ENCODE results near the gene MPPED1. TPM values are rescaled to one million over a fixed set of nuclear protein-coding genes. Genes with fewer than 3 reads are reported as not detected.

Gene MPPED1
- total RNA-seq, 4 donors from 2014 or later: not detected

DNA sequence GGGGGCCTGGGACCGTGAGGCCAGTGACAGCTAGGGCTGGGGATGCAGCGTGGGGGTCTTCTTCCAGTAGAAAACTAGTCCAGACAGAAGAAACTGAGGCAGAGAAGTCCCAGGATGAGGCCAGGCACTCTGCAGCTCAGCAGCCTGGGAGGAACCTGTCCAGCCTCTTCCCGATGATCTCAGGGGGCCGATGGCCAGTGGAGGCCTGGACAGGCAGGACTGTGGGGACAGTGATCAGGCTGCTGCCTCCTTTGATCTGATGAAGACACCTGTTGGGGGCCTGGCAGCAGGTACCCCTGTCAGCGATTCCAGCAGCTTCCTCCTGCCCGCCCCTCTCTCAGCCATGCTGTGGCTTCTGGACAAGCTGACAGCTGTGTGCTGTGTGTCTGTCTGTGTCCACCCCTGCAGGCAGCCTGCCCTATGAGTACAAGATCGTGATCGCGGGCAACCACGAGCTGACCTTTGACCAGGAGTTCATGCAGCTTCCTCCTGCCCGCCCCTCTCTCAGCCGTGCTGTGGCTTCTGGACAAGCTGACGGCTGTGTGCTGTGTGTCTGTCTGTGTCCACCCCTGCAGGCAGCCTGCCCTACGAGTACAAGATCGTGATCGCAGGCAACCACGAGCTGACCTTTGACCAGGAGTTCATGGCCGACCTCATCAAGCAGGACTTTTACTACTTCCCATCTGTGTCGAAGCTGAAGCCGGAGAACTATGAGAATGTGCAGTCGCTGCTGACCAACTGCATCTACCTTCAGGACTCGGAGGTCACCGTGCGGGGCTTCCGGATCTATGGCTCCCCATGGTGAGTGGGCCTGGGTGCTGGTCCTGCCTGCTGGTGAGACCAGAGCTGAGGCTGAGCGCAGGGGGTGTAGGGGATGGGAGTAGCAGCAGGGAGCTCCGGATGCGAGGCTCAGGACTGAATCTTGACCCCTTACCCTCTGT lies 62.6 kb downstream of the MPPED1 start:
- TF ChIP-seq, protein P1, sequence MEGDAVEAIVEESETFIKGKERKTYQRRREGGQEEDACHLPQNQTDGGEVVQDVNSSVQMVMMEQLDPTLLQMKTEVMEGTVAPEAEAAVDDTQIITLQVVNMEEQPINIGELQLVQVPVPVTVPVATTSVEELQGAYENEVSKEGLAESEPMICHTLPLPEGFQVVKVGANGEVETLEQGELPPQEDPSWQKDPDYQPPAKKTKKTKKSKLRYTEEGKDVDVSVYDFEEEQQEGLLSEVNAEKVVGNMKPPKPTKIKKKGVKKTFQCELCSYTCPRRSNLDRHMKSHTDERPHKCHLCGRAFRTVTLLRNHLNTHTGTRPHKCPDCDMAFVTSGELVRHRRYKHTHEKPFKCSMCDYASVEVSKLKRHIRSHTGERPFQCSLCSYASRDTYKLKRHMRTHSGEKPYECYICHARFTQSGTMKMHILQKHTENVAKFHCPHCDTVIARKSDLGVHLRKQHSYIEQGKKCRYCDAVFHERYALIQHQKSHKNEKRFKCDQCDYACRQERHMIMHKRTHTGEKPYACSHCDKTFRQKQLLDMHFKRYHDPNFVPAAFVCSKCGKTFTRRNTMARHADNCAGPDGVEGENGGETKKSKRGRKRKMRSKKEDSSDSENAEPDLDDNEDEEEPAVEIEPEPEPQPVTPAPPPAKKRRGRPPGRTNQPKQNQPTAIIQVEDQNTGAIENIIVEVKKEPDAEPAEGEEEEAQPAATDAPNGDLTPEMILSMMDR (IDR thresholded peaks at IDR 0.05; ENCODE audit: low read depth): no peak

DNA sequence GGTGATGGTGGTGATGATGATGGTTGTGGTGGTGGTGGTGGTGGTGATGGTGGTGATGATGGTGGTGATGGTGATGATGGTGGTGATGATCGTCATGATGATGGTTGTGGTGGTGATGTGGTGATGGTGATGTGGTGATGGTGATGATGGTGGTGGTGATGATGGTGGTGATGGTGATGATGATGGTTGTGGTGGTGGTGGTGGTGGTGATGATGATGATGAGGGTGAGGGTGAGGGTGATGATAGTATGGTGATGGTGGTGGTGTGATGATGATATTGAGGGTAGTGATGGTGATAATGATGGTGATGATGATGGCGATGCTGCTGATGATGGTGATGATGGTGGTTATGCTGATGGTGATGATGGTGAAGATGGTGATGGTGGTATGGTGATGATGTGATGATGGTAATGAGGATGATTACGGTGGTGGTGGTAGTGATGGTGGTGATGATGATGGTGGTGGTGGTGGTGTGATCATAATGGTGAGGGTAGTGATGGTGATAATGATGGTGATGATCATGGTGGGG lies 63.8 kb downstream of the MPPED1 start:
- TF ChIP-seq, protein P1 (IDR thresholded peaks at IDR 0.05; ENCODE audit: low read depth): no peak

DNA sequence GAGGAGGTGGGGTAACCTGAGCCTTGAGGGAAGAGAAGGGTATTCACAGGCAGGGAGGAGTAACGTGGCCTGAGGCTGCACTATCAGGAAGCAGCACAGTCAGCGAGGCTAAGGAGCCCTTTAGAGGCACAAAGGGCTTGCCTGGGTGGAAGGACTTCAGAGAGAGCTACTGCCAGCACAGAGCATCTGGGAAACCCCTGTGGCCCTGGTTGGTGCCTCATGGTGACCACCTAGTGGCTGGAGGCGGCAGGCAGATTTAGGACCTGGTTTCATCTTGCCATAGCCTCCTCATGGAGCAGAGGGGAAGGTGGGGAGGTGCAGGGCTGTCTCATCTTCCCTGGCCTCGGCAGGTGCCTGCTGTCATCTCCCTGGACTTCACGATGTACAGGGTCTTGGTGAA lies 64.5 kb downstream of the MPPED1 start:
- TF ChIP-seq, protein P1 (IDR thresholded peaks at IDR 0.05; ENCODE audit: low read depth): no peak

GRCh38 chr22:43476751-43477725 lies 65.2 kb downstream of the MPPED1 start:
- TF ChIP-seq, protein P1 (IDR thresholded peaks at IDR 0.05; ENCODE audit: low read depth): no peak

DNA sequence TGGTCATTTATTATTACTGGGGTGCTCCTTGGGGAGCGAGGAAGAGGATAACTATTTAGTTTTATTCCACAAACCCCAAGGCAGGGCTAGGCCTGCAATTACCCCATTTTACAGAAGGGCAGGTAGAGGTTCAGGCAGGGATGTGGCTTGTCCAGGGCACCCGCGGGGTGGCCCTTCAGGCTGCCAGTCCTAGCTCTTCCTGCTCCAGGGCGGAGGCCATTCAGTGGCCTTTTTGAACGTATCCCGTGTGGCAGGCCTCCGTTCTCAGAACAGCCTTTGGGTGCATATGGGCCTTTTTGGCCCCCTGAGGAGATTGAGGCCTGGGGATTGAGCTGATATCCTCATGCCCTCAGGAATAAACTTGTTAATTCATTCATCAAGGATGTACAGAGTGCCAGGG lies 66.2 kb downstream of the MPPED1 start:
- TF ChIP-seq, protein P1 (IDR thresholded peaks at IDR 0.05; ENCODE audit: low read depth): no peak

- TF ChIP-seq, protein P1 (IDR thresholded peaks at IDR 0.05; ENCODE audit: low read depth): no peak
Measured at GRCh38 chr22:43478621-43479300, 66.9 kb downstream of the MPPED1 start.
